ENCODE results near the gene WNT9A.
"Not testable (repeated sequence)": the region's sequence is repeated elsewhere in the genome, so short reads cannot be mapped to it uniquely, and the experiment has no call there.

DNA sequence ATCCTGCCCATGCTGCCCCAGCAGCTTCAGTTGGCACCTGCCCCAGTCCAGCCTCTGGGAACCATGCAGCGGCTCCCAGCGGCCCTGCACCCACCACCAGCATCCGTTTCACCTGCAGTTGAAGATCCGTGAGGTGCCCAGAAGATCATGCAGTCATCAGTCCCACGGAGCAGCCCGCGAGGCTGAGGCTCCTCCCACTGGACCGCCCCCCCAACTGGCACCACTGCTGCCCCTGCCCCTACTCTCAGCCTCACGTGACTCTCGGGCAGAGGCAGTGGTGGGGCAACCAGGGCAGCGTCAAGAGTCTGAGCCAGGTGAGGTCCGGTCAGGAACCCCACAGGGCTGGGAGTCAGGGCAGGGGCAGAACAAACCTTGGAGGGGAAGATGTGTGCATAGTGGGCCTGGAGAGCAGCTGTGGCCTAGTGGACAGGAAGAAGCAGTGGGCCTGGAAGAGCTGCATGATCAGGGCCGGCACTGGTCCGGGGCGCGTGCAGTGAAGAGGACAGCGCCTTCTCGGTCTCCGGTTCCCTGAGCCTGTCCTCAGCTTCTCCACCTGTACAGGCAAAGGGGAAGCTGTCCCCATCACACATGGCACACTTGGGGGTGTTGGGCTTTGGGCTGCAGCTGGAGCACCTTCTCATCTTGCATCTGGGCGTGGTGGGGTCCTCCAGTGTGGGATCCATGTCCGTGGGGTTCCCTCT, 28.0 kb upstream of the WNT9A start:
- TF ChIP-seq, protein P1, sequence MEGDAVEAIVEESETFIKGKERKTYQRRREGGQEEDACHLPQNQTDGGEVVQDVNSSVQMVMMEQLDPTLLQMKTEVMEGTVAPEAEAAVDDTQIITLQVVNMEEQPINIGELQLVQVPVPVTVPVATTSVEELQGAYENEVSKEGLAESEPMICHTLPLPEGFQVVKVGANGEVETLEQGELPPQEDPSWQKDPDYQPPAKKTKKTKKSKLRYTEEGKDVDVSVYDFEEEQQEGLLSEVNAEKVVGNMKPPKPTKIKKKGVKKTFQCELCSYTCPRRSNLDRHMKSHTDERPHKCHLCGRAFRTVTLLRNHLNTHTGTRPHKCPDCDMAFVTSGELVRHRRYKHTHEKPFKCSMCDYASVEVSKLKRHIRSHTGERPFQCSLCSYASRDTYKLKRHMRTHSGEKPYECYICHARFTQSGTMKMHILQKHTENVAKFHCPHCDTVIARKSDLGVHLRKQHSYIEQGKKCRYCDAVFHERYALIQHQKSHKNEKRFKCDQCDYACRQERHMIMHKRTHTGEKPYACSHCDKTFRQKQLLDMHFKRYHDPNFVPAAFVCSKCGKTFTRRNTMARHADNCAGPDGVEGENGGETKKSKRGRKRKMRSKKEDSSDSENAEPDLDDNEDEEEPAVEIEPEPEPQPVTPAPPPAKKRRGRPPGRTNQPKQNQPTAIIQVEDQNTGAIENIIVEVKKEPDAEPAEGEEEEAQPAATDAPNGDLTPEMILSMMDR (IDR thresholded peaks at IDR 0.05): not testable (repeated sequence)
- not testable (repeated sequence) for TF ChIP-seq POLR2A (IDR thresholded peaks at IDR 0.05)
